GM19463 (cell line): ENCODE measurements around the gene MCEE.
"Not testable (repeated sequence)": the region's sequence is repeated elsewhere in the genome, so short reads cannot be mapped to it uniquely, and the experiment has no call there.

Experiments used
- ATAC-seq: cut with Tn5 transposase; IDR thresholded peaks from one replicate; pipeline ENCODE4 v1.9.1; 2021; ENCODE audit warnings: mild to moderate bottlenecking, moderate library complexity; ENCODE audit not compliant: unreplicated experiment

Gene MCEE

GRCh38 chr2:71129114-71129901 is 721 bp downstream of the MCEE start:
- no peak for ATAC-seq

GRCh38 chr2:71126957-71127356 is 3.1 kb downstream of the MCEE start:
- ATAC-seq, result no peak

- no peak for ATAC-seq
These were observed 4.3 kb downstream of the MCEE start for GRCh38 chr2:71125506-71126294.

- no peak for ATAC-seq
These were observed 7.4 kb downstream of the MCEE start for GRCh38 chr2:71122387-71123298.

- ATAC-seq, result no peak
These were observed 8.6 kb downstream of the MCEE start for GRCh38 chr2:71121479-71121878.

- ATAC-seq, result no peak
These were observed 9.8 kb downstream of the MCEE start for GRCh38 chr2:71120195-71120594.

GRCh38 chr2:71117063-71117462 is 13.0 kb downstream of the MCEE start:
- no peak for ATAC-seq

DNA sequence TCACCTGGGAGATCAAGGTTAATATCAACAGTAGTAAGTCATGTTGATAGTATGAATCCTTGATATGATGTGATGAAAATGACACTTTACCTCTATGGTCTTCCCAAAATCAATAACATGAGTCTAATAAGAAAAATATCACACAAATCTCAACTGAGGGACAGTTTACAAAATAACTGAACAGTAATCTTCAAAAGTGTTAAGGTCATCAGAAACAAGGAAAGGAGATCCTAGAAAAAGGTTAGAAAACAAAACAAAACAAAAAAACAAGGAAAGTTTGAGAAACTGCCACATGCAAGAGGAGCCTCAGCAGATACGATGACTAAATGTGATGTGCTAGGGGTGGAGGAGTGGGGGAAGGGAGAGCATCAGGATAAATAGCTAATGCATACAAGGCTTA is 16.2 kb downstream of the MCEE start:
- ATAC-seq, result no peak

GRCh38 chr2:71108091-71108490 is 21.9 kb downstream of the MCEE start:
- ATAC-seq, result no peak

DNA sequence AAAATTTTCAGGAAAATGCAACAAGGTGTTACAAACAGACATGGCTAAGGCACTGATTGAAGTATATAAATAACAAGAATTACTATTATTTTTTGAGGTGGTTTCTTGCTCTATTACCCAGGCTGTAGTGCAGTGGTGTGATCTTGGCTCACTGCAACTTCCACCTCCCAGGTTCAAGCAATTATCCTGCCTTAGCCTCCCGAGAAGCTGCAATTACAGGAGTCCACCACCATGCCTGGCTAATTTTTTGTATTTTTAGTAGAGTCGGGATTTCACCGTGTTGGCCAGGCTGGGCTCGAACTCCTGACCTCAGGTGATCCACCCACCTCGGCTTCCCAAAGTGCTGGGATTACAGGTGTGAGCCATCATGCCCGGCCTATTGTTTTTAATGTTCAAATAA is 23.6 kb downstream of the MCEE start:
- not testable (repeated sequence) for ATAC-seq

- no peak for ATAC-seq
These were observed 26.2 kb downstream of the MCEE start for GRCh38 chr2:71103809-71104208.

DNA sequence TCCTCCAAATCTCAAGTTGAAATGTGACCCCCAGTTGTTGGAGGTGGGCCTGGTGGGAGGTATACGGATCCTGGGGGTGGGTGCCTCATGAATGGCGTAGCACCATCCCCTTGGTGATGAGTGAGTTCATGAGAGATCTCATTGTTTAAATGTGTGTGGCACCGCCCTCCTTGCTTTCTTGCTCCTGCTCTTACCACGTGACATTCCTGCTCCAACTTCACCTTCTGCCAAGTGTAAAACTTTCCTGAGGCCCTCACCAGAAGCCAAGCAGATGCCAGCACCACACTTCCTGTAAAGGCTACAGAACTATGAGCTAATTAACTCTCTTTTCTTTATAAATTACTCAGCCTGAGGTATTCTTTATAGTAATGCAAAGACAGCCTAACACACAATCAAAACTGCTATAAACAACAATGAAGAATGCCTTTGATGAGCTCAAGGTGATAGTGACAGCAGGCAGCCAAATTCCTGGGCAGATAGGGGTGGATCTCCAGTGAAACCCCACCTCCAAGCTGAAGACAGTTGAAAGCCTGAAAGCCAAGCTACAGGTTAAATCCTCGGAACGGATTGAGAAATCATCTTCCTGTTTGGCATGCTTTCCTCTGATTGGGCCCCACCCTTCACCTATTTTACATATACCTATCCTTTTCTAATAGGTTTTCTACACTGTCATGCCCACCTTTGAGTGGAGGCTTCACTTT is 26.9 kb downstream of the MCEE start:
- no peak for ATAC-seq

DNA sequence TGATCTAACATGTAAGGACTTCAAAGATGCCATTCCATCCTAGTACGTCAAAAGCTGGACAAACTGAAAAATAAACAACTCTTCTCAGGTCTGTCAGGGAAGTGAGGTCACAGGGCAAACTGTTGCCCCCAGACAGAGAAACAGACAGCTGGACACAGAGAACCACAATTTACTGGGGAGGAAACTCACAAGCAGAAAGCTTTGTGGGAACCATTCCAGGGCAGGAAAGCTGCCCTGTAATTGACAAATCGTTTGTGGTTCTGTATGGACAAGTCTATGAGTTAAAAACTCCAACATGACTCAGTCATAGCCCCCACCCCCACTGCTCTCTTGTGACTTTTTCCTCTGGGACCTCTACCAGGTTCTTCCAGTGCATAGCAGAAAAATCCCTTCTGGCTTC is 28.4 kb downstream of the MCEE start:
- no peak for ATAC-seq

- ATAC-seq, result peak; percentile 63
These were observed 29.6 kb downstream of the MCEE start for GRCh38 chr2:71100195-71100964.

- ATAC-seq, result not testable (repeated sequence)
These were observed 37.4 kb downstream of the MCEE start for GRCh38 chr2:71092491-71093260.

- ATAC-seq, result not testable (repeated sequence)
These were observed 38.2 kb downstream of the MCEE start for GRCh38 chr2:71091808-71092207.

DNA sequence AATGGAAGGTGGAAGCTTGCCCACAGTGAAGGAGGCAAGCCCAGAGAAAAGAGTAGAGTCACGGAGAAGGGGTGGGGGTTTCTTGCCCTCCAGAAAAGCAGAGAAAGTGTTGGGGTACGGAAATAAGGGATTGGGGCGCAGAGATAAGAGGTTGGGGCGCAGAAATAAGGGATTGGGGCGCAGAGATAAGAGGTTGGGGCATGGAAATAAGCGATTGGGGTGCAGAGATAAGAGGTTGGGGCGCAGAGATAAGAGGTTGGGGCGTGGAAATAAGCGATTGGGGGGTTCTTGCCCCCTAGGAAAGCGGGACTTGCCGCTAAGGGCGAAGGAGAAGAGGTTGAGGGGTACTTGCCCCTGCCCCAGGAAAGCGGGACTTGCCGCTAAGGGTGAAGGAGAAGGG is 40.6 kb downstream of the MCEE start:
- not testable (repeated sequence) for ATAC-seq

GRCh38 chr2:71085325-71086003 is 44.6 kb downstream of the MCEE start:
- ATAC-seq, result not testable (repeated sequence)
